ENCODE results near the gene ZBTB12.

Gene ZBTB12

GRCh38 chr6:31897612-31898382, 4.1 kb downstream of the ZBTB12 start, which contains the start of gene EHMT2:
Gene EHMT2 (minus strand): TSS chr6:31897698. CDS start chr6:31897677, 21 bp downstream.
- DNase-seq = peak in 50 of 51 donors; percentile 42 to 92 (median 80)

DNA sequence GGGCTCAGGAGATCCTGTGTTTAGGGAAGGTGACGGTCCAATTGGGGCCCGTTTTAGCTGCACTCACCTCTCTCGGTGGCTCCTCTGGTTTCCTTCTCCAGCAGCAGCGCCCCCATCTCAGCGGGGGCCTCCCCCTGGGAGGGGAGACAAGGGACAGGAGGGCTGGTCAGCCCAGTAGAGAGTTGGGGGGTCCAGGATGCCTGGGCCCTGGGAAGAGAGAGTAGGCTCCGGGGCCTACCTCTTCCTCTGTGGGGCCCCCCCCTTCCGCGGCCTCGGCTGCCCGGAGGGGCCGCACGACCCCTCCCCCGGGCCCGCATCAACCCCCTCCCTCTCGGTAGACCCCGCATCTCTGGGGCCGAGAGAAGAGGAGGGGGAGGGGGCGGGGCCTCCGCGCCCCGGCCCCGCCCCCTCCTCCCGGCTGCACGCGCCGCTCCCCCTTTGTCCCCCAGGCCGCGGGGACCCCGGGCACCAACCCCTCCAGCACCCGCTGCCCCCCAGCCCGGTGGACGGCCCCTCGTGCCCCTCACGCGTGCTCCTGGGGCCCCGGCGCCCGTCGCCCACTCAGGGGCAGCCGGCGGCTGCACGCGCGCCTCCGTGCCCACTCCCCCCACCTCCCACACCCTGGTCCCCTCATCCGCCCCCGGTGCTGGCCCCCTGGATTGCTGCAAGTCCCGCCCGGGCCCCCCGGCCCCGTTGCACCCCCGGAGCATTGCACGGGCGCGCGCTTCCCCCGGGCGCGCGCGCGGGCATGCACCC, 4.9 kb downstream of the ZBTB12 start:
- peak in 4 of 51 donors; percentile 19 to 55 (median 41) for DNase-seq

DNA sequence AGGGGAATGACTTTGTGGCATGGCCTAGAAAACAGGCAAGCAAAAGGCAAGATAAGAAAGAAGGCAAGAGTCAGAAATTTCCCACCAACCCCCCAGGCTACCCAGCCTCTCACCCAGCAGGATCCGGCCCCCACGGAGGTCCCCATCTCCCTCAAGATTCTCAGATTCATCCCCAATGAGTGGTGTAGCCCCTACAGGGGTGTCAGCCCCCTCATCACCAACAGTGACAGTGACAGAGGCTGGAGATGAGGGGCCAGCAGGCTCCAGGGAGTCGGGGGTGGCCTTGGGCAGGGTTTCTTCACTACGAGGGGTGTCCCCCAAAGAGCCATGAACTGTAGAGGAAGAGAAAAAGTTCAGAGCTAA, 5.4 kb downstream of the ZBTB12 start:
- no peak for DNase-seq

- DNase-seq = no peak
Observed at GRCh38 chr6:31892821-31893220, 9.1 kb downstream of the ZBTB12 start.

GRCh38 chr6:31889331-31889972, 12.4 kb downstream of the ZBTB12 start:
- no peak for DNase-seq

GRCh38 chr6:31888276-31889258, 13.3 kb downstream of the ZBTB12 start:
- peak in 6 of 51 donors; percentile 4 to 18 (median 6) for DNase-seq

- no peak for DNase-seq
Observed at GRCh38 chr6:31887173-31888007, 14.5 kb downstream of the ZBTB12 start.

DNA sequence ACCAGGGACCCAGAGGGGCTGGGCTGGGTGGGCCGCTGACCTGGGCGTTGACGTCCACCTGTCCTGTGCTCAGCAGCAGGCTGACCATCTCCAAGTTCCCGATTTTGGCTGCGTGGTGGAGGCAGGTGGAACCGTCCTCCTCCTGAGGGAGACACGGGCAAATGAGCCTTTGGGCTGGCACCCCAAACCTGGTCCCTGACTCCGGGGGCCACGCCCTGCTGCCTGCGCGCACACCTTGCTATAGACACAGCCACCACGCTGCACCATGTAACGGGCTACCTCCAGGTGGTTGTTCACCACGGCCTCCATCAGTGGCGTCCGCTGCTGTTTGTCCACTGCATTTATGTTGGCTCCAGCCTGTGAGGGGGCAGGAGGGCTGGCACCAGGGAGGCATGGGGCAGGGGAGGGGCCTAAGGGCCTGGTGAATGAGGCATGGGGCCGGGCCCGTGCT, 15.3 kb downstream of the ZBTB12 start:
- no peak for DNase-seq

DNA sequence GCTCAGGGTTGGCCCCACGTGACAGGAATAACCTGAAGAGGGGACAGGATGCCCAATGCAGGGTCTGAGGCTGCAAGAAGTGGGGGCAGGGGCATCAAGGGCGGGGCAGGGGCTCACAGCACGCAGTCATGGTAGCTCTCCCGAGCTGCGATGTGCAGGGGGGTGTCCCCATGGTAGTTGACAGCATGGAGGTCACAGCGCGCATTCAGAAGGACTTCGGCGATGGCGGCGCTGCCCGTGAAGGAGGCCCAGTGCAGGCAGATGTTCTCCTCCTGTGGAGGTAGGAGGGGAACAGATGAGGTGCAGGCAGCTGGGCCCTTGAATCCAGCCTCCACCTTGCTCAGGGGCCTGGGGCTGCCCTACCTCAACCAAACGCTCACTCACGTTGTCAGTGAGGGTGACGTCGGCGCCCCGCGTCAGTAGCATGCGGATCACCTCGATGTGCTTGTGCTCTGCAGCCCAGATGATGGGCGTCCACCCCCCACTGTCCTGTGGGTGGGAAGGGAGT, 17.3 kb downstream of the ZBTB12 start:
- DNase-seq = no peak

- DNase-seq = no peak
Observed at GRCh38 chr6:31883676-31884075, 18.2 kb downstream of the ZBTB12 start.

DNA sequence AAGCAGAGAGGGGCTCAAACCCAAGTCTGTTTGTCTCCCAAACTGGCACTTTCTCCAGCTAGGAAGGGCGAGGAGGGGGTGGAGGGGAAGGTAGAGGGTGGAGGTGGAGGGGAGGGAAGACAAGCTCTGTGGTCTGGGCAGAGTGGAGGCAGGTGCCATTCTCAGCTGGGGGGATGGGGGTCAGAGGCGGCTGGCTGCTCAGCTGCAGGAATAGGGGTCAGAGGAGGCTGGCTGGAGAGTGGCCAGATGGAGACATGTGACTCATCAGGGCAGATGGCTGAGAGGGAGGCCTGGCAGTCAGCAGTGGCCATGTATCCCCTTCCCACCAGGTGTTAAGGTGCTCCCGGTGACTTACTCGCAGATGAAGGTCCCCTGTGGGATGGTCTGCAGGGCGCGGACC, 19.5 kb downstream of the ZBTB12 start:
- peak in 1 of 51 donors; percentile 19 for DNase-seq

- DNase-seq = peak in 1 of 51 donors; percentile 7
Observed at GRCh38 chr6:31881136-31881859, 20.6 kb downstream of the ZBTB12 start.

GRCh38 chr6:31880616-31881015, 21.3 kb downstream of the ZBTB12 start:
- DNase-seq = no peak

GRCh38 chr6:31879901-31880300, 22.0 kb downstream of the ZBTB12 start:
- DNase-seq = no peak

DNA sequence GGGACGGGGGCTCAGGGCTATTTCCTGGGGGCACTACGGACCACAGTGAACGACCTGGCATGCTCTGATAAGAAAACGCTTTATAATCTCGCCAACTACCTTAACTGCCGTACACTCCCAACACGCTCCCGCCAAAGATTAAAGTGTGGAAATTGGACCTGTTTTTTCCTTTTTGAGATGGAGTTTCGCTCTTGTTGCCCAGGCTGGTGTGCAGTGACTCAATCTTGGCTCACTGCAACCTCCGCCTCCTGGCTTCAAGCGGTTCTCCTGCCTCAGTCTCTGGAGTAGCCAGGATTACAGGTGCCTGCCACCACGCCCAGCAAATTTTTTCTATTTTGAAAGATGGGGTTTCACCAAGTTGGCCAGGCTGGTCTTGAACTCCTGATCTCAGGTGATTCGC, 22.7 kb downstream of the ZBTB12 start:
- no peak for DNase-seq

GRCh38 chr6:31878726-31879125, 23.2 kb downstream of the ZBTB12 start, which contains the start of gene SLC44A4:
Gene SLC44A4 (minus strand): TSS chr6:31878997. CDS start chr6:31878980, 17 bp downstream.
- no peak for DNase-seq

GRCh38 chr6:31878222-31878621, 23.7 kb downstream of the ZBTB12 start:
- DNase-seq = no peak

GRCh38 chr6:31877651-31878161, 24.2 kb downstream of the ZBTB12 start:
- no peak for DNase-seq

Data from hypothalamus (tissue), 51 donors.